NCI-H345 treated with DMSO at 0.1 percent for 48 hours (cell line): ENCODE measurements around the gene GALNT2.
A peak's percentile ranks its signal among the peaks of the same experiment; 100 is the strongest.

Source experiments
- DNase-seq: peaks from one replicate; lab custom pipeline; 2025; ENCODE audit not compliant: unreplicated experiment; lab: John Stamatoyannopoulos, UW

Gene GALNT2

DNA sequence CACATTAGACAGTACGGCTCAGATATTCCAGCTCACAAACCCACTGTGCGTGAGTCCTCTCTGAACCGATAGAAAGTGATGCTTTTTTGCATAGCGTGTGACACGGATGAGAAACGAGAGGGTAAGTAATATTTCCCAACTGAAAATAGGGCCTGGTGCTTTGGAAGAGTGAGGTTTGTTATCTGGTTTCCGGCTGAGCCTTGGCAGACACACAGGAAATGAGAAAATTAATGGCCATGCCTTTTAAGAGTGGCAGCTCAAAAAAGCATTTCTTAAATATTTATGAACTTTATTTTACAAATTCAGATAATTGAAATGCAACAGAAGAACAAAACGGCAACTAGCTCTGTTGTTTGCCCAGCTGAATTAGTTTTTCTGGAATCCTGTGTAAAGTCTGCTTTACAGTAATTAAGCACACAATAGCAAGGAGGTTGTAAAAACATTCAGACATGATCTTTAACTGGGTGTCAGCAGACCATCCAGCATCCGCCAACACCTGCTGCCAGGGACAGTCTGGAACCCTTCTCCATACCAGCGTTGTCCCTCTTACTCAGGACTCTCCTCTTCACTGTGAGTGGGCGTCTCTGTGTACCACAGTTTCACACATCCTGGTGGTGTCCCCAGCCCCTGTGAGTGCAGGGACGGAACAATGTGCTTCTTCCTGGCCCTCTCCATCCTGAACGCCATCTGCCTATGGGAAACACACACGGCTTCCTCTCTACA, 203.7 kb downstream of the GALNT2 start:
- peak; percentile 21 for DNase-seq

DNA sequence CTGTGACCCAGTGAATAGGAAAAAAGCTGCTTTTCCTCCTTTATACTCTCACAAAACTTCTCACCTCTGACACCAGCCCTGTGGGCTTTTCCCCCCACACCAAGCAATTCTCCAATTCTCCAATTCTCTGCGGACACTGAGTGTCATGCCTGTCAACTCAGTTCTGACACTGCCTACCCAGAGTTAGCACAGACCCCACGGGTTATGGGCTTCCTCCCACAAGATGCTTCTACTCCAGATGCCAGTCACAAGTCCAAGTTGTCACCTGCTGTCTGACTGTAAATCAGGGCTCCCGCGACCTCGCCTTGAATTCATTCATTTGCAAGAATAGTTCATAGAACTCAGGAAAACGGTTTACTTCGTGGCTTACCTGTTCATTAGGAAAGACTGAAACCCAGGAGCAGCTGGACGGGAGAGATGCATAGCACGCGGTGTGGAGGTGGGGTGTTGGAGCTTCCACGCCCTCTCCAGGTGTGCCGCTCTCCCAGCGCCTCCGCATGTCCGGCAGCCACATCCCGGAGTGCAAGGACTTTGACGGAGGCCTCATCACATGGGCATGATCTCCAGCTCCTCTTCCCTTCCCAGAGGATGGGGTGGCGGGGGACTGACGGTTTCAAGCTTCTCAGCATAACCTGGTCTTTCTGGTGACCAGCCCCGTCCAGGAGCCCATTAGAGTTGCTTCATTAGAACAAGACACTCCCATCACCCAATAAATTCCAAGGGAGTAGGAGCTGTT, 204.4 kb downstream of the GALNT2 start:
- DNase-seq: no peak

DNA sequence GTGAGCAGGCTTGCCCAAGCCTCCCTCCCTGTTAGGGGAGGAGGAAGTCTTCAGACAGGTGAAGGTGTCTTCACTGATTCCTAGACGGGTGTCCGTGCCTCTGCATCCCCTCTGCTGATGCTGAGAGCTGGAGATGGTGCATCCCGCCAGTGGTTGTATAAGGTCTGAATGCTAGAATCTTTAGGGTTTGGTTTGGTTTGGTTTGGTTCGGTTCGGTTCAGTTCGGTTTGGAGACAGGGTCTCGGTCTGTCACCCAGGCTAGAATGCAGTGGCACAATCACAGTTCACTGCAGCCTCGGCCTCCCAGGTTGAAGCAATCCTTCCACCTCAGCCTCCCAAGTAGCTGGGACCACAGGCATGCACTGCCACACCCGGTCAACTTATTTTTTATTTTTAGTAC, 205.5 kb downstream of the GALNT2 start:
- DNase-seq: no peak

DNA sequence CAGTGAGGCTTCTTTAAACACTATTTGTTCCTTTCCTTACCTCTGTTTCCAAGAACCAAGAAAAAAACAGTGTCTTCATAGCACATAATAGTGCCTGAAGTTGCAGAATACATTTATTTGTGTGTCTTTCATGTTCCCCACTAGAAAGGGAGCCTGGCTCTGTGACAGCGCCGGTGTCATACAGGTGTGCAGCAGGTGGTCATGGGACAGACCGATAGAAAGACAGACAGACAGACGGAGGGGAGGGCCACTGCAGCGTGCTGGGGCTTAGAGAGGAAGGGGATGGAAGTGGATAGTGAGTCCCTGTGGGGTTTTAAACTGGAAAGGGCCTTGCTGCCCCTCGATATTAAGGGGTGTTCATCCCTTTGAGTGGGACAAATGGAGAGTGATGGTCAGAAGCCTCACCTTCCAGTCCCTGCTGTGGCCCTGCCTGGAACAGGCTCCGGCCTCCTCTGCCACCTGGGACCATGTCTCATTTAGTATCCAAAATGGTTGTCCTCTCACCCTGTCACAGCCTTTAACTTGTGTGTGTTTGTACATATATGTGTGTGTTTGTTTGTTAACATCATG, 206.2 kb downstream of the GALNT2 start:
- DNase-seq: no peak

- DNase-seq: no peak
Measured at GRCh38 chr1:230274254-230274653, 207.2 kb downstream of the GALNT2 start.

- DNase-seq: no peak
Measured at GRCh38 chr1:230276401-230276800, 209.4 kb downstream of the GALNT2 start.

- peak; percentile 72 for DNase-seq
Measured at GRCh38 chr1:230277201-230278025, 210.4 kb downstream of the GALNT2 start.

DNA sequence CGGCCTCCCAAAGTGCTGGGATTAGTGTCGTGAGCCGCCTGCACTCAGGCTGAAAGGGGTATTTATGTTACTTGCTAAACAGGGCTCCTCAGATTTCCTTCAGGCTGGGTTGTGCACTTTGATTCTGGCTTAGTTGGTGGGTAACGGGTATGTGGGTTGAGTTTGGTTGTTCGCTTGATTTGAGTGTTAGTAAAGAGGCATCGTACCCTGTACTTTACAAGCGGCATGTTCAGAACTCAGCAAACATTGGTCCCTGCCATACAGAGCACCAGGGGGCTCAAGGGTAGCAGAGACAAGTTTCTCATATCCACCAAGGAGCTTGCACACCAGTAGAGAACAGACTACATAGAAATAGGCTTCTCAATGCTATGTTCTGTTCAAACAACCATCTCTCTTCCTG, 211.3 kb downstream of the GALNT2 start:
- DNase-seq: no peak

GRCh38 chr1:230278871-230279582, 212.0 kb downstream of the GALNT2 start:
- DNase-seq: no peak

- no peak for DNase-seq
Measured at GRCh38 chr1:230279583-230279945, 212.5 kb downstream of the GALNT2 start.

DNA sequence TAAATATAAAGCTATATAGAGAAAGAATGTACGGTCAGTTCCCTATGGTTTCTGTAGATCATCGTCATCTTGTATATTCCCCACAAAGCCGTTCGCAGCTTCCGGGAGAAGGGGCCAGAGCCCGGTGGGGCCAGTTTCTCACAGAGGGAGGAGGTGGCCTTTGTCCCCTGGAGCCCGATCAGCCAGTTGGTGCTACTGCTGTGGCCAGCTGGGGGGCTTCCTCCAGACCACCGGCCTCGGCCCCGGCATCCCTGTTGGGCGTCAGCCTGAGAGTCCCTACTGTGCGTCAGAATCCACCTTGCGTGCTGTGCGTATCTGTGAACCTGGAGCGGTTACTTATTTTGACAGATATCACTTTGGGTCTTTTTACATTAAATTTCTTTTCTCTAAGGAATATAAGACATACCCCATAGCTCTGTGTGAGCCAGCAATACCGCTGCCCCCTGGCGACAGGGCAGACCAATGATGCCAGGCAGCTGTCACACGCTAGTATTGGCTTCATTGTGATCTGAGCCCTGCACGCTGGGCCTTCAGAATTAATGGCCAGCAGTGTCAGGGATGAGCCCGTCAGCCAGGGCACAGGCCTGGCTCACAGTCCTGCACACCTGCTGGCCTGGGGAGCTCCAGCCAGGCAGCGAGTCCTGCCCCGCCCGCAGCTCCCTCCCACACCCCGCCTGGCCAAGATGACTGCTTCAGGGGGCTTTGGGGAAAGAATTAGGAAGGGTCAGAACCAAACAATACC, 213.2 kb downstream of the GALNT2 start:
- no peak for DNase-seq

DNA sequence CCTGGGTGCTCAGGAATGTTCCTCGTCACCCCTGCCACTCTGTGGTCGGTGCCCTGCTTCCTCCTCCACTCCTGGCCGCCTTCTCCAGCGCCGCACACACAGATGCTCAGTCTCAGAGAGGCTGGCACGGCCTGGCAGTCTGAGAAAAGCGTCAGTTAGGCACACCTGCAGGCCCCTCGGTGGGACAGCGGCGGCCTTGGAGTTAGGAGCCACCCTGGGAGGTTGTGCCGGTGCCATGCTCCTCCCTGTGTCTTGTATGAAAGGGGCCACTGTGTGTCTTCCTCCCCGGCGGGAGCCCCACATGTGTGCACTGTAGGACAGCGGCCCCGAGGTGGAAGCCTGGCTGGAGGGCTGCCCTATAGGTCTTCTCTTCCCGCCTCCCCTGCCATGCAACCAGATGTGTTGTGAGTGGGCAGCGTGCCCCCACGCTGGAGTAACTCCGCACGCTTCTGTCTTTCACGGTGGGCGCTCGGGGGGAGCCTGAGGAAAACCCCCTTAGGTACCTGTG, 213.9 kb downstream of the GALNT2 start:
- DNase-seq: no peak

- no peak for DNase-seq
Measured at GRCh38 chr1:230281556-230281955, 214.5 kb downstream of the GALNT2 start.

GRCh38 chr1:230282157-230282556, 215.1 kb downstream of the GALNT2 start:
- DNase-seq: no peak

DNA sequence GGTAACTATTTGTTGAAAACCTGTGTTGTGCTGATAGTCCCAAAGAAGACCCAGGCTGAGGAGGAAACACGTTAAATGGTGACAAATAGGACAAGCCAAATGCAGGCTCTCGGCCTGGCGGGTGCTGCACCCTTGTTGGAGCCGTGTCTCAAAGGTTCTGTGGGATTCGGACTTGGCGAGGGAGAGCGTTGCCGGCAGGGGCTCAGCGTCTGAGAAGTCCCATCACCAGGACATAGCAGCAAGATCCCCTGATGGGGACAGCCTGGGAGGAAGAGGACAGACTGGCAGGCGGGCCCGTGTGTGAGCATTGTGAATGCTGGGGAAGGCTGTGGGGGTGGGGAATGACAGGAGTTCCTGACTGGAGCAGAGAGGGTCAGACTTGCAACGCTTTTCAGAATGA, 216.6 kb downstream of the GALNT2 start:
- no peak for DNase-seq

DNA sequence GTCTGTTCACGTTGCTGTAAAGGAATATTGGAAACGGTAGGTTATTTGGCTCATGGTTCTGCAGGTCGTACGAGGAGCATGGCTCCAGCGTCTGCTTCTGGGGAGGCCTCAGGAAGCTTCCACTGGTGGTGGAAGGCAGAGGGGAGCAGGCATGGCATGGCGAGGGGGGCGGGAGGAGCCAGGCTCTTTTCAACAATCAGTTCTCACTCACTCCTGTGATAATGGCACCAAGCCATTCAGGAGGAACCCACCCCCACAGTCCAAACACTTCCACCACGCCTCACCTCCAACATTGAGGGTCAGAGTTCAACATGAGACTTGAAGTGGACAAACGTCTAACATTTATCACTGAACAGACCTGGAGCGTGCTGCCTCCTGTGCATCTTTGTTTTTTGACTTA, 217.9 kb downstream of the GALNT2 start:
- DNase-seq: no peak

- DNase-seq: no peak
Measured at GRCh38 chr1:230285351-230285750, 218.3 kb downstream of the GALNT2 start.

DNA sequence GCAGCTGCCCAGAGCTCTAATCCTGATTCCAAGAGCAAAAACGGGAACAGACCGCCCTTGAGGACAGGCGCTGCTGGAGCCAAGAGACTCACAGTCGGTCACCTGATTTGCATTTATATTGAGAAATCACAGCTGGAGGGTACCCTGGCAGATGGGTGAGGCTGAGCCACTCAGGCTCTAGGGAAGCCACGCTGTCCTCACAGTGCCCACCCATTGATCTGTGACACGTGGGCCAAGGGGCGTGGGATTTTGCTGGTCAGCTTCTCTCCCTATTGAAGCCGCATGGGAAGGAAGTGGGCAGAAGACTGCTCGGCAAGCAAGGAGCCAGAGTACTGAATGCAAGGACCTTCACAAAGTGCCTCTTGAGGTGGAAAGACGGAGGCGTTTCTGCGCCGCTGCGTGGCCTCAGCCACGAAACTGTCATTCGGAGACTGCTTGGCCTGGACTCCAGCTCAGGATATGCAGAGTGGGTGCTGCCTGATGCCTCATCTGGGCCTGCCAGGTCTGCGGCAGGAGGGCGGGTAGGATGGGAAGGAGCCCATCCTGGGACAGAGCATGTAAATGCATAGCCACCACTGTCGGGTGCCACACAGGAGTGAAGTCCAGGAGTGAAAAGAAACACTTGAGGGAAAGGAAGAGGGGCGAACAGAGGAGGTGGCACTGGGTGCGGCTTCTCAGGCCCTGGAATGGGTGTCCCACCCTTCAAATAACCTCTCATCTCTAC, 219.3 kb downstream of the GALNT2 start:
- no peak for DNase-seq

- no peak for DNase-seq
Measured at GRCh38 chr1:230286890-230287269, 219.8 kb downstream of the GALNT2 start.
